Activated T-cell treated with anti-CD3 and anti-CD28 coated beads, Interleukin-2, amount 50 U/mL, for 72 hours (primary cell): ENCODE data around the gene GBGT1. TPM values are rescaled to one million over a fixed set of nuclear protein-coding genes. Genes with fewer than 3 reads are reported as not detected.

Source experiments
- ATAC-seq, 2 donors: fragments of 150-1000 bp; cut with Tn5 transposase; replicated peaks in 1 of 2; 2 replicates each; pipeline ENCODE4 v1.10.0; 2021; ENCODE audit warnings: moderate library complexity in 2 of 2, mild to moderate bottlenecking in 1 of 2
- DNase-seq, 2 donors: peaks; one replicate each; pipeline ENCODE4 v3.0.0; 2021 to 2022; ENCODE audit warnings: mixed read lengths in 1 of 2
- H3K27ac Mint-ChIP-seq: one replicate; pipeline ENCODE4 v1.8.0; 2022; ENCODE audit warnings: mild to moderate bottlenecking, moderate library complexity, mixed read lengths
- H3K27me3 Mint-ChIP-seq: one replicate; pipeline ENCODE4 v1.8.0; 2022; ENCODE audit warnings: low read depth, mixed read lengths
- H3K36me3 Mint-ChIP-seq, 2 donors: one replicate each; pipeline ENCODE4 v1.8.0; 2022; ENCODE audit warnings: mixed read lengths in 2 of 2, mild to moderate bottlenecking in 1 of 2; ENCODE audit not compliant: insufficient read depth in 2 of 2
- H3K4me1 Mint-ChIP-seq: one replicate; pipeline ENCODE4 v1.8.0; 2022; ENCODE audit warnings: low read depth, mixed read lengths
- H3K4me3 Mint-ChIP-seq, 2 donors: one replicate each; pipeline ENCODE4 v1.8.0; 2022; ENCODE audit warnings: mild to moderate bottlenecking in 2 of 2, mixed read lengths in 2 of 2, moderate library complexity in 2 of 2
- H3K9me3 Mint-ChIP-seq, 2 donors: one replicate each; pipeline ENCODE4 v1.8.0; 2022; ENCODE audit warnings: mixed read lengths in 2 of 2
- total RNA-seq, 2 donors: library from RNA; stranded (reverse); gene quantifications; one replicate each; pipeline ENCODE4 v1.2.3, GENCODE V29; 2022

GBGT1 gene
- total RNA-seq, 2 donors from 2014 or later: 0.86 to 2.0 TPM

DNA sequence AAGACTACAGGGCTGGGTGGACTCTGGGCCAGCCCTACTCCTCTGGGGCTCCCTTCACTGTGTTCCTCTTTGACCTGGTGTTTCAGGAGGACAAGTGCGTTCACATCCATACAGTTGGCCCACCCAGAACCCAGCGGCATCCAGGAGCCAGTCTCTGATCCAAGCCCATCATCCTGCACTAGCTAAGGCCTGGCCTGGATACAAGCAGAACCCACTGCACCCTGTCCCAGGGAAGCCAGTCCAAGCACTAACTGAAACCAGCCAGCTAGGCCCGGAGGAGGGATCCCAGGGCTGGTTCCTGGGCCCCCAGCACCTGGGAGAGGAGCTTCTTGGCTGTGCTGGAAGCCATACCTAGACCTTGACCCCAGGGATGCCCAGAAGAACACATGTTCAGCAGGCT is 4.1 kb upstream of the GBGT1 start:
- Mint-ChIP-seq H3K27me3 (no peaks in the 10 kb centered on the region), H3K4me3 (no peak overlapping the region), H3K27ac (no peak overlapping the region), H3K4me1 (peaks cover 2% of the 10 kb centered on the region), H3K36me3 (no peaks in the 10 kb centered on the region), H3K9me3 (no peaks in the 10 kb centered on the region)
- DNase-seq (no peak), ATAC-seq (no peak)

DNA sequence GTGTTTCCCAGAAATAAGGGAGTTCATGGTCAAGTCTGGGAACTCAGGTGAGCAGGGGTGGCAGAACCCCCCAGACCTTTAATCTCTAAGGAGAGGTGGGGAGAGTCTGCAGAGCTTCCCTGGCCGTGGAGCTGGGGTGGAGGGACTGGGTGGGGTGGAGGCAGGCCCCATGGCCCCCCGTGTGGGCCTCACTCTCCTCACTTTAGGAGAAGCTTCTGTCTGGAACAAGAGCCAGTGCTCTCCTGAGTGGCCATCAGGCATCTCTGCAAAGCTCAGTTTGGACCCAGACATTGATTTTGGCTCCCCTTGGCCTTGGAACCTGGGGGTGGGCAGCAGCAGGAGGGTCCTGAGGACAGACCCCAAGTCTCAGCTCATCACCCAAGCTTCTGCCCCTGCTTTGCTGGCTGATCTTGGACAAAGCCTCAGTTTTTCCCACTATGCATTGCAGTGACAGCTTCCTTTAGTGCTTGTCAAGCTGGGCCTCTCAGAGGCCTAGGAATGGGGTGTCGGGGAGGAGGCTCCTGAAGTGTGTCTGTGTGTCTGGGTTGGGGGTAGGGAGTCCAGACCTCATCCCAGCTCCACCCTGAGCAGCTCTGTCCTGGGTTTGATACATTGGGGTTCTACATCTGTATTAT is 3.5 kb upstream of the GBGT1 start:
- H3K27me3 Mint-ChIP-seq: no peaks in the 10 kb centered on the region
- no peak overlapping the region for H3K4me3 Mint-ChIP-seq
- H3K27ac Mint-ChIP-seq: no peak overlapping the region
- ATAC-seq (no peak), DNase-seq (no peak)
- no peaks in the 10 kb centered on the region for H3K9me3 Mint-ChIP-seq
- H3K36me3 Mint-ChIP-seq: no peaks in the 10 kb centered on the region
- peaks cover 6% of the 10 kb centered on the region for H3K4me1 Mint-ChIP-seq

DNA sequence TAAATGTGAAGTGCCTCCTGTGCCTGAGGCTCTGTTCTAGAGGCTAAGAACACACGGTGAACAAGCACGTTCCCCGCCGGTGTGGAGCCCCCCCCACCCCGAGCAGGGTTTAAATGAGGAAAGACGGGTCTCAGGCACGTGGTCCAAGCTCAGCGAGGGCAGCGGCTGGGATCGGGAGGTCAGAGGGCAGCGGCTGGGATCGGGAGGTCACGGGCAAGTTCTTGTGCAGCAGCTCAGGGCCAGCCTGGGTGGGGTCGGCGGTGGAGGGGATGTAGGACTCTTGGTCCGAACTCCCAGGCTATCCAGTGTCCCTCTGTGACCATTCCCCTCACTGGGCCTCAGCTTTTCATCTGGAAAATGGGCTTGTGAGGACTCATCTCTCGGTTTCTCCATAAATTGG is 2.7 kb upstream of the GBGT1 start:
- no peak overlapping the region for H3K4me3 Mint-ChIP-seq
- no peaks in the 10 kb centered on the region for H3K36me3 Mint-ChIP-seq
- no peaks in the 10 kb centered on the region for H3K9me3 Mint-ChIP-seq
- ATAC-seq (no peak), DNase-seq (no peak)
- H3K4me1 Mint-ChIP-seq: peaks cover 6% of the 10 kb centered on the region
- H3K27ac Mint-ChIP-seq: no peak overlapping the region
- no peaks in the 10 kb centered on the region for H3K27me3 Mint-ChIP-seq

DNA sequence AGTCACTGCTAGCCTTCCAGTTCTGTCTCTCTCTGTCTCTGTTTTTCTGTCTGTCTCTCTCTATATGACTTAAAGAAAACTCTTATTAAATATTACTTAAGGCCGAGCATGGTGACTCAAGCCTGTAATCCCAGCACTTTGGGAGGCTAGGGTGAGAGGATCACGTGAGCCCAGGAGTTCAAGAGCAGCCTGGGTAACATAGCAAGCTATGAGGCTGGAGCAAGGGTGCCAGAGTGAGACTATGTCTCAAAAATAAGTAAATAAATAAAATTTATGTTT is 1.7 kb upstream of the GBGT1 start:
- no peak overlapping the region for H3K27ac Mint-ChIP-seq
- H3K36me3 Mint-ChIP-seq: no peaks in the 10 kb centered on the region
- no peaks in the 10 kb centered on the region for H3K9me3 Mint-ChIP-seq
- H3K4me3 Mint-ChIP-seq: no peak overlapping the region
- H3K27me3 Mint-ChIP-seq: no peaks in the 10 kb centered on the region
- no peak for DNase-seq
- H3K4me1 Mint-ChIP-seq: peaks cover 10% of the 10 kb centered on the region
- no peak for ATAC-seq

DNA sequence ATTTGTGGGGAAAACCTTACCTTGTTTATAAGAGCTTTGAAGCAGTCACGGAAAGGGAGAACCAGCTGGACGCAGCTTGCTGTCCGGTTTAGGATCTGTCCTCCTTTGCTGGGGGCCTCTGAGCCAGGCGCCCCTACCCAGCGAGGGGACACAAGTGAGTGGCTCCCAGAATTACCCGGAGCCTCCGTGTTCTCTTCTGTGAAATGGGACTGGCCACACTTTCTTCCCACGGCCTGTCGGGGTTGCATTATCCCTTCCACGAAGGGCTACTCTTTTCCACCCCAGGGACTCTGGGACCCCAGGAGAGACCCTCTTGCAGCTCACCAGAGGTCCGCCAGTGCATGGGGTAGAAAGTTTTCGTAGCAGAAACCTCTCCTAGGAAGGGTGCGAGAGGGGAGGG is 477 bp upstream of the GBGT1 start:
- ATAC-seq (no peak), DNase-seq (no peak)
- Mint-ChIP-seq H3K4me3 (peak overlapping the region; percentile 81 to 85), H3K27ac (no peak overlapping the region), H3K9me3 (no peaks in the 10 kb centered on the region), H3K36me3 (no peaks in the 10 kb centered on the region), H3K27me3 (no peaks in the 10 kb centered on the region), H3K4me1 (peaks cover 10% of the 10 kb centered on the region)

DNA sequence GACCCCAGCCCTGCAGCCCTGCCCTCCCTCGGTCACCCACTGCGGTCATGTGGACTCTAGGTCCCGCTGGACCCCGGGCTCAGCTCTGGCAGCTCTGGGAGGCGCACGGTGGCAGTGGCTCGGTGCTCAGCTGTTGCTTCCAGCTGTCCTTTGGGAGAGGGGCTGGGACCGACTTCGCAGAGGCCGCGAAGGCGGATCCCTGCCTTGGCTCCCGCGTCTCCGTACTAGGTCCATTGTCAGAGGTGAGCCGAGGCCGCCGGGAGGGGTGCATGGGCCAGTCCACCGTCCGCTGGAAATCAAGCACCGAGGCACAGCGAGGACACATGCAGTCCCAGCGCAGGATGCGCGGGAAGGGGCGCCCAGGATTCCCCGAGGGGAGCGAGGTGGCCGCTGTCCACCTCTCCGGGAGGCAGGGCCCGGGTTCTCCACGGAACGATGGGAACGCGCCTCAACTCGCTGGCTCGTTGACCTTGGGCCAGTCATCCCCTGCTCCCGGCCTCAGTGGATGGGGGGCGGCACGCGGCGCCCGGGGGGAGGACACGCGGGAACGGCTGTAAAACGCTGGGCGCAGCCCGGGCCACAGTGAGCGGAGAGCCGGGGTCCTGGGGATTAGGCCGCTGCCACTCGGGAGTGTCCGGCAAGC is 732 bp downstream of the GBGT1 start:
- Mint-ChIP-seq H3K4me1 (peaks cover 10% of the 10 kb centered on the region), H3K4me3 (peak overlapping the region; percentile 61 to 67), H3K27me3 (no peaks in the 10 kb centered on the region), H3K27ac (no peak overlapping the region), H3K9me3 (no peaks in the 10 kb centered on the region), H3K36me3 (no peaks in the 10 kb centered on the region)
- DNase-seq: no peak
- no peak for ATAC-seq

DNA sequence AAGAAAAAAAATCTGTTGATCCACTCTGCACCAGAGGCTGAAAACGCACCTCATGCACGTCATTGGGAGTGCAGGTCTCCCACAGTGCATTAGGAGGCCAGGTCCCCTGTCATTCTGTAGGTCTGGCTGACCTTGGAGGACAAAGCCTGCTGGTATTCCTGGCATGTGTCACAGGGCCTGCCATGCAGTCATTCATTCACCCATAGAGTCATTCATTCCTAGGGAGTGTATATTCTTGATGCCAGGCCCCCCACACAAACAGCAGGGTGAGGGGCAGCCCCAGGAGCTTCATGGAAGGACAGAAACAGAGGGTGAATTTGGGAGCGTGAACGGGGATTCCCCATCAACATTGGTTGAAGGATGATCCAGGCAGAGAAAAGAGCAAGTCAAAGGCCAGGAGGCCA is 2.2 kb downstream of the GBGT1 start:
- DNase-seq (no peak), ATAC-seq (no peak)
- no peaks in the 10 kb centered on the region for H3K9me3 Mint-ChIP-seq
- H3K4me3 Mint-ChIP-seq: peak overlapping the region in 1 of 2 donors; percentile 29
- no peaks in the 10 kb centered on the region for H3K36me3 Mint-ChIP-seq
- H3K27me3 Mint-ChIP-seq: no peaks in the 10 kb centered on the region
- no peak overlapping the region for H3K27ac Mint-ChIP-seq
- H3K4me1 Mint-ChIP-seq: peaks cover 10% of the 10 kb centered on the region

DNA sequence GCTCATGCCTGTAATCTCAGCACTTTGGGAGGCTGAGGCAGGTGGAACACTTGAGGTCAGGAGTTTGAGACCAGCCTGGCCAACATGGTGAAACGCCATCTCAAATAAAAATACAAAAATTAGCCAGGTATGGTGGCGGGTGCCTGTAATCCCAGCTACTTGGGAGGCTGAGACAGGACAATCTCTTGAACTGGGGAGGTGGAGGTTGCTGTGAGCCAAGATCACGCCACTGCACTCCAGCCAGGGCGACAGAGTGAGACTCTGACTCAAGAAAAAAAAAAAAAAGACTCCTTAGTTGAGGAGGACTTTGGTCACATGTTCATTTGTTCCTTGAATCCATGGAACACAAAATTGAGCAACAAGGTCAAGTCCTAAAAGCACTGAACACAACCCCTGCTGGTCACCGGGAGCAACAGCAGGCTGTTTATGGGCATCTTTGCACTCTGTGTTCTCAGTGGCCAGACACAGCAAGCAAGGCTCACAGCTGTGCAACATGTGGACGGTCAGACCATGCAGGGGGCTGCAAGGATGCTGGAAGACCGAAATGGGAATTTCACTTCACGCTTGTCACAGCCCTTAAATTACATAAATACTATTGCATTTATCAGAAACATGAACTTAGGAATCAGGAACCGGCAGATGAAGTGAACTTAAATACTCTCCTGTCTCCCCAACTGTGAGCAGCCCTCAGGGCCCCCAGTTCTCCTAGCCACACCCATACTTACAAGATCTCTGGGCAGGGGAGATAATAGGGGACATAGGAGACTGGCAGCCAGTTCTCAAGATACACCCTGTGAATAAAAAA is 2.8 kb downstream of the GBGT1 start:
- Mint-ChIP-seq H3K27ac (no peak overlapping the region), H3K27me3 (no peaks in the 10 kb centered on the region), H3K4me3 (no peak overlapping the region), H3K36me3 (no peaks in the 10 kb centered on the region), H3K4me1 (peaks cover 10% of the 10 kb centered on the region), H3K9me3 (no peaks in the 10 kb centered on the region)
- ATAC-seq (peak; percentile 62 to 68), DNase-seq (peak; percentile 42 to 46)

DNA sequence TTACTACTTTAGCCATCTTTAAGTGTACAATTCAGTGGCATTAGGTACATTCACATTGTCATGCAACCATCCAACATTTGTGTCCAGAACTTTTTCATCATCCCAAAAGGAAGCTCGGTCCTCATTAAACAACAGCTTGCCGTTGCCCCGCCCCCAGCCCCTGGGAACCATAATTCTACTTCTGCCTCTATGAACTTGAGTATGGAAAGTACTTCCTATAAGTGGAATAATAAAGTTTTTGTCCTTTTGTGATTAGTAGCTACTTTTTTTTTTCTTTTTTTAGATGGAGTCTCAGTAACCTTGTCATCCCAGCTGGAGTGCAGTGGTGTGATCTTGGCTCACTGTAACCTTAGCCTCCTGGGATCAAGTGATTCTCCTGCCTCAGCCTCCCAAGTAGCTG is 5.0 kb downstream of the GBGT1 start:
- Mint-ChIP-seq H3K4me3 (no peak overlapping the region), H3K27me3 (no peaks in the 10 kb centered on the region), H3K9me3 (no peaks in the 10 kb centered on the region), H3K4me1 (peaks cover 10% of the 10 kb centered on the region), H3K27ac (no peak overlapping the region), H3K36me3 (no peaks in the 10 kb centered on the region)
- DNase-seq: no peak
- no peak for ATAC-seq

DNA sequence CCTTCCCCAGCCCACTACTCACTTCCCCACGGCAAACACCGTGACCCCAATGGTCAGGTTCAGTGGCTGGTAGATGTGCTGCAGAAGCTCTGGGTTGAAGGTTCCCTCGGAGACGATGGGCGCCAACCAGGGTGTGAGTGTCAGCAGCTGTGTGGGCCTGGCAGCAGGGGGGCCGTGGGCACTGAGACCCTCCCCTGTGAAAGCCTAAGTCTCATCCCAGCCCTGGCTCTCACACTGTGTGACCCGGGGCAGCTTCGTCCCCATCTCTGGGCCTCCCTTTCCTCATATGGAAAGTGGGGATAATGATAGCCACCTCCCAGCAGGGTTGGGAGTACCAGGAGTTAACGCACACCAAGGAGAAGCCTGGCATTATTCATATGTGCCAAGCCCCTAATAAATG is 8.6 kb downstream of the GBGT1 start:
- no peaks in the 10 kb centered on the region for H3K27me3 Mint-ChIP-seq
- no peaks in the 10 kb centered on the region for H3K36me3 Mint-ChIP-seq
- no peak overlapping the region for H3K4me3 Mint-ChIP-seq
- no peak for ATAC-seq
- DNase-seq: no peak
- H3K27ac Mint-ChIP-seq: no peak overlapping the region
- H3K9me3 Mint-ChIP-seq: no peaks in the 10 kb centered on the region
- peaks cover 5% of the 10 kb centered on the region for H3K4me1 Mint-ChIP-seq

DNA sequence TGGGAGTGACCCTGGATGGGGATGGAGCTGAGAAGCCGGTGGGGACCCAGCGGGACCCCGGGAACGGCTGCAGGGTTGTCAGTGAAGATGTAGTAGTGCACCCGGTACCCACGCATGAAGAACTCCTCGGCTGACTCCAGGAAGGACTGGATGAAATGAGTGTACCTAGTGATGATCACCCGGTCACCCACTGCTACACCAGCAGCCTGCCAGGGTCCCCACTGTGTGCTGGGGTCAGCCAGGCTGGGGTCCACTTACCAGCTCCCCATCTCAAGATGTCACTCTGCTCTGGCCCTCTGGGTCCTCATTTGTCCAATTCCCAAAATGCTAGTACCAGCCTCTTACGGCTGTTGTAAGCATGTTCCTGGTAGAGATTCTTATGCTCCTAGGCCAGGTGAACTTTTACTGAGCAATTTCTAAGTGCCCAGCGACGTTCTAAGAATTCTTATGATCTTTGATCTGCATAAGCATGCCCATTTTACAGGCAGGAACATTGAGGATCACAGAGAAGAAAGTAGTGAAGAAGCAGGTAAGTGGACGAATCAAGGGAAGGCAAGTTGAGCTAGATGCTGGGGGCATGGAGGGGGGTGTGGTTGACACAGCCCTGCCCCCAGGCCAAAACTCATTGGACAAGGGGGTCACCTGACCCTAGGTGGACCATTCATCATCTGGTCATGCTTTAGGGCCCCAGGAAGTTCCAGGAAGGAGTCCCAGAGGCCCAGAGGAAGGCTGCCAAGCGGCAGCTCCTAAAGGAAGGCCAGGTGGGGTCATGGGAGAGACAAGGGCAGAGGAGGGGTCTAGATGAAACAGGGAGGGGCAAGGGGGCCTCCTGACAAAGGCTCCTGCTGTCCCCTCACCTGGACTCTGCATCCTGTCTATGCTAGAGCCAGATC is 9.4 kb downstream of the GBGT1 start:
- no peak overlapping the region for H3K4me3 Mint-ChIP-seq
- no peaks in the 10 kb centered on the region for H3K27me3 Mint-ChIP-seq
- peaks cover 5% of the 10 kb centered on the region for H3K4me1 Mint-ChIP-seq
- H3K36me3 Mint-ChIP-seq: no peaks in the 10 kb centered on the region
- no peaks in the 10 kb centered on the region for H3K9me3 Mint-ChIP-seq
- ATAC-seq (no peak), DNase-seq (no peak)
- H3K27ac Mint-ChIP-seq: no peak overlapping the region

DNA sequence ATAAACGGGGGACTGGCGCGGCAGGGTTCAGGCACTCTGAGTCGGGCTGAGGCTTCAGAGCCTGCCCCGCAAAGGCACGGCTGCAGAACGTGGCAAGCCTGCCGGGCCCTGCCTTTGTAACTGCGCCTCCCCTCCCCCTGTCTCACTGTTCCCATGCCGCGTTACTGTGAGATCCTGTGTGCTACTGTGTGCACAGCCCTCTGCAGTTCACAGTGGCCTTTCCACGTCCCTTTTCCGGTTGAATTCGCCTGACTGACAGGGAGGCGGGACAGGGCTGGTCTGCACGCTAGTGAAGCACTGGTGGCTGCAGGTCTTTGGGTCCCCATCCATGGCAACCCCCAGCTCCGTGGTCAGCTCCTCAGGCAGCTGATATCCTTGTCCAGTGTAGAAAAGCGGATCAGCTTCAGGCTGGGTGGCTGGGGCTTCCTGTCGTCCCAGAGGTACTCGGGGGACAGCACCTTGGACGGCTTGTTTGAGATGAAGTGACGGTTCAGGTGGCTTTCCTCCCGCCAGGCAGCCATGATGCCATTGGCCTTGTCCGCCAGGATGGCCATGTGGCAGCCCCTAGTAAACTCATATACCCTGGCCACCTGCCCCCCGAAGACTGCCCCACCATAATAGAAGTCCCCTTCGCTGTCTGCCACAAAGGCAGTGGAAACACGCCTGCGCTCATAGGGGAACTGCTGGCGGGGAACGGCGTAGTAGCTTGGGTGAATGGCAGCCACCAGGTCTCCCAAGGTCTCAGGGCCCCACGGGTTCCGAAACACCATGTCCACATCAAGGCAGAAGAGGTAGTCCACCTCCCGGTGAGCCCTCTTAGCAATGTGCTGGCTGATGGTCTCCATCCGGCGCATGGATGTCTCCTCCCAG is 10.3 kb downstream of the GBGT1 start:
- peaks cover 5% of the 10 kb centered on the region for H3K4me1 Mint-ChIP-seq
- H3K36me3 Mint-ChIP-seq: no peaks in the 10 kb centered on the region
- no peak overlapping the region for H3K4me3 Mint-ChIP-seq
- ATAC-seq (no peak), DNase-seq (no peak)
- H3K27me3 Mint-ChIP-seq: no peaks in the 10 kb centered on the region
- H3K27ac Mint-ChIP-seq: no peak overlapping the region
- H3K9me3 Mint-ChIP-seq: no peaks in the 10 kb centered on the region
